Erythroblast (primary cell): ENCODE data around the gene THAP3.

Experiments
- GATA1 ChIP-seq: IDR thresholded peaks from 2 replicates; pipeline ENCODE4 v1.6.1; 2011; ENCODE audit warnings: low read depth, mild to moderate bottlenecking, control low read depth, low read length, moderate library complexity
- POLR2A ChIP-seq: IDR thresholded peaks from 2 replicates; pipeline ENCODE4 v1.6.1; 2011; ENCODE audit warnings: mild to moderate bottlenecking, low read length

DNA sequence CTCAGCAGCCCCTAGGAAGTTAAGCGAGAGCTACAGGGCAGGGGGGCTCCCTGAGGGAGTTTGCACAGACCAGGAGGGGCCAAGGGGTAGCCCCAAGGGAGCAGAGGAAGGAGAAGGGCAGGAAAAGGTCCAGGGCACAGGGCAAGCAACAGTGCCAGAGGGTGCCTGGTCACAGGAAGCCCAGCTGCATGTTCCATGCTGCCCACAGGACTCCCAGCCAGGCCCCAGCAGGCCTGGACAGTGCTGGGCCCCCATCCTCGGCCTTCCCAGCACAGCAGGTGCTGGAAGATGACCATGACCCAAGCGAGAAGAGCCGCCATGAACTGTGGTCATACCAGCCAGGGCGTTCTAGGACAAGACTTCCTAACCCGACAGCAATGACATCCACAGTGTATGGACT is 33.0 kb upstream of the THAP3 start:
- TF ChIP-seq POLR2A (no peak), GATA1 (no peak)
